ENCODE data around the gene RTCB. TPM values are rescaled to one million over a fixed set of nuclear protein-coding genes. Genes with fewer than 3 reads are reported as not detected.

RTCB gene
- total and polyA plus RNA-seq, 2 of the 13 experiments (the other 11 are each of a cell fraction or from before 2014, with no cell fraction given): 108 to 167 TPM

DNA sequence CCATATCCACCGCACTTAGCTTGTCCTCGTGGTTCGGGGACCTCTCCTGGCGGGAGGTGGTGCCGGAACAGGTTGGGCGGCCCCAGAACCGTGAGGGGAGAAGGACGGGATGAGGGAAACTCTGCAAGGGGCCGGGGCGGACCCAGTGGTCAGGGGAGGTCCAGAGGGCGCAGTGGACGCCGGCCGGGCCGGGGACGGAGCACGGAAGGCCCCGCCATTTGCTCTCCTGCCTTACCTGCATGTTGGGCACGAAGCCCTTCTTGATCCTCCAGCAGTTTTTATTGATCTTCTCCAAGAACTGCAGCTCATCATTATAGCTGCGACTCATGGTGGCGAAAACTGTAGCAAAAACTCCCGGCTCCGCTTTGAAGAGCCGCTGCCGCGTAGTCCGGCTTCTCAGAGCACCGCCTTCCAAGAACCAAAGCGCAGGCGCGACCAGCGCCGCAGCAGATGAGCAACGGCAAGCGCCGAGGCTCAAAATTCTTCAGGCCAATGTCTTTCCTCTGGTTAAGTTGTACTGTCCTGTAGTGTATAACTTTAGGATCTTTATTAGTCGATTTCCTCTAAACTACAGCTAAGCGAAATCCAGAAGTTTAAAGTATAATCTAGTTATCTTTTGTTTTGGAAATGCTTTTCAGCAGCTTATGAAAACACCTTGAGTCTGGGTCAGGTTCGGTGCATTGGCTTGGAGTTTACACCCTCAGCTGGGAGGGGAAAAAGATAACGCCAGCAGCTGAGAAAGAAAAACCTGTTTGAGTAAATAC, at the start of gene RTCB (continued):
- TF ChIP-seq ZNF501 (CRISPR knock-in tag; IDR thresholded peaks at IDR 0.05) (peak; percentile 83), FOSL1 (CRISPR knock-in tag; IDR thresholded peaks at IDR 0.05; ENCODE audit: borderline replicate concordance) (no peak), HNRNPL (IDR thresholded peaks at IDR 0.05; ENCODE audit: low read depth, low read length) (0 out of 2 replicates have a peak, but pooled peaks have one; percentile 36), ZMAT3 (CRISPR knock-in tag; conservative IDR thresholded peaks at IDR 0.05) (no peak), ZNF660 (CRISPR knock-in tag; IDR thresholded peaks at IDR 0.05; ENCODE audit: borderline replicate concordance, low read depth) (no peak), ZC3H4 (CRISPR knock-in tag; IDR thresholded peaks at IDR 0.05; ENCODE audit: borderline replicate concordance) (no peak), KLF11 (CRISPR knock-in tag; IDR thresholded peaks at IDR 0.05) (peak; percentile 78; the same call in 1 of the 2 replicates), CHD2 (IDR thresholded peaks at IDR 0.05; ENCODE audit: low read depth, low read length) (no peak), SPEN (CRISPR knock-in tag; IDR thresholded peaks at IDR 0.05; ENCODE audit: low read depth) (peak; percentile 48; the same call in 1 of the 2 replicates), POGZ (CRISPR knock-in tag; IDR thresholded peaks at IDR 0.05) (peak; percentile 34), NONO (IDR thresholded peaks at IDR 0.05) (no peak), NONO (CRISPR knock-in tag; conservative IDR thresholded peaks at IDR 0.05) (0 out of 2 replicates have a peak, but pooled peaks have one; percentile 17), KDM5B (CRISPR knock-in tag; IDR thresholded peaks at IDR 0.05; ENCODE audit: borderline replicate concordance) (peak; percentile 48; the same call in 1 of the 2 replicates), ZSCAN25 (CRISPR knock-in tag; IDR thresholded peaks at IDR 0.05) (0 out of 2 replicates have a peak, but pooled peaks have one; percentile 60), ZSCAN30 (CRISPR knock-in tag; IDR thresholded peaks at IDR 0.05) (no peak), ZNF24 (IDR thresholded peaks at IDR 0.05) (no peak)
- TF ChIP-seq, protein P1, sequence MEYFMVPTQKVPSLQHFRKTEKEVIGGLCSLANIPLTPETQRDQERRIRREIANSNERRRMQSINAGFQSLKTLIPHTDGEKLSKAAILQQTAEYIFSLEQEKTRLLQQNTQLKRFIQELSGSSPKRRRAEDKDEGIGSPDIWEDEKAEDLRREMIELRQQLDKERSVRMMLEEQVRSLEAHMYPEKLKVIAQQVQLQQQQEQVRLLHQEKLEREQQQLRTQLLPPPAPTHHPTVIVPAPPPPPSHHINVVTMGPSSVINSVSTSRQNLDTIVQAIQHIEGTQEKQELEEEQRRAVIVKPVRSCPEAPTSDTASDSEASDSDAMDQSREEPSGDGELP (IDR thresholded peaks at IDR 0.05; ENCODE audit: borderline replicate concordance, low read depth): peak; percentile 23; the same call in 1 of the 2 replicates
- TF ChIP-seq, protein P2, sequence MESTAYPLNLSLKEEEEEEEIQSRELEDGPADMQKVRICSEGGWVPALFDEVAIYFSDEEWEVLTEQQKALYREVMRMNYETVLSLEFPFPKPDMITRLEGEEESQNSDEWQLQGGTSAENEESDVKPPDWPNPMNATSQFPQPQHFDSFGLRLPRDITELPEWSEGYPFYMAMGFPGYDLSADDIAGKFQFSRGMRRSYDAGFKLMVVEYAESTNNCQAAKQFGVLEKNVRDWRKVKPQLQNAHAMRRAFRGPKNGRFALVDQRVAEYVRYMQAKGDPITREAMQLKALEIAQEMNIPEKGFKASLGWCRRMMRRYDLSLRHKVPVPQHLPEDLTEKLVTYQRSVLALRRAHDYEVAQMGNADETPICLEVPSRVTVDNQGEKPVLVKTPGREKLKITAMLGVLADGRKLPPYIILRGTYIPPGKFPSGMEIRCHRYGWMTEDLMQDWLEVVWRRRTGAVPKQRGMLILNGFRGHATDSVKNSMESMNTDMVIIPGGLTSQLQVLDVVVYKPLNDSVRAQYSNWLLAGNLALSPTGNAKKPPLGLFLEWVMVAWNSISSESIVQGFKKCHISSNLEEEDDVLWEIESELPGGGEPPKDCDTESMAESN (CRISPR knock-in tag; conservative IDR thresholded peaks at IDR 0.05): 0 out of 2 replicates have a peak, but pooled peaks have one; percentile 12
- TF ChIP-seq, protein P3, sequence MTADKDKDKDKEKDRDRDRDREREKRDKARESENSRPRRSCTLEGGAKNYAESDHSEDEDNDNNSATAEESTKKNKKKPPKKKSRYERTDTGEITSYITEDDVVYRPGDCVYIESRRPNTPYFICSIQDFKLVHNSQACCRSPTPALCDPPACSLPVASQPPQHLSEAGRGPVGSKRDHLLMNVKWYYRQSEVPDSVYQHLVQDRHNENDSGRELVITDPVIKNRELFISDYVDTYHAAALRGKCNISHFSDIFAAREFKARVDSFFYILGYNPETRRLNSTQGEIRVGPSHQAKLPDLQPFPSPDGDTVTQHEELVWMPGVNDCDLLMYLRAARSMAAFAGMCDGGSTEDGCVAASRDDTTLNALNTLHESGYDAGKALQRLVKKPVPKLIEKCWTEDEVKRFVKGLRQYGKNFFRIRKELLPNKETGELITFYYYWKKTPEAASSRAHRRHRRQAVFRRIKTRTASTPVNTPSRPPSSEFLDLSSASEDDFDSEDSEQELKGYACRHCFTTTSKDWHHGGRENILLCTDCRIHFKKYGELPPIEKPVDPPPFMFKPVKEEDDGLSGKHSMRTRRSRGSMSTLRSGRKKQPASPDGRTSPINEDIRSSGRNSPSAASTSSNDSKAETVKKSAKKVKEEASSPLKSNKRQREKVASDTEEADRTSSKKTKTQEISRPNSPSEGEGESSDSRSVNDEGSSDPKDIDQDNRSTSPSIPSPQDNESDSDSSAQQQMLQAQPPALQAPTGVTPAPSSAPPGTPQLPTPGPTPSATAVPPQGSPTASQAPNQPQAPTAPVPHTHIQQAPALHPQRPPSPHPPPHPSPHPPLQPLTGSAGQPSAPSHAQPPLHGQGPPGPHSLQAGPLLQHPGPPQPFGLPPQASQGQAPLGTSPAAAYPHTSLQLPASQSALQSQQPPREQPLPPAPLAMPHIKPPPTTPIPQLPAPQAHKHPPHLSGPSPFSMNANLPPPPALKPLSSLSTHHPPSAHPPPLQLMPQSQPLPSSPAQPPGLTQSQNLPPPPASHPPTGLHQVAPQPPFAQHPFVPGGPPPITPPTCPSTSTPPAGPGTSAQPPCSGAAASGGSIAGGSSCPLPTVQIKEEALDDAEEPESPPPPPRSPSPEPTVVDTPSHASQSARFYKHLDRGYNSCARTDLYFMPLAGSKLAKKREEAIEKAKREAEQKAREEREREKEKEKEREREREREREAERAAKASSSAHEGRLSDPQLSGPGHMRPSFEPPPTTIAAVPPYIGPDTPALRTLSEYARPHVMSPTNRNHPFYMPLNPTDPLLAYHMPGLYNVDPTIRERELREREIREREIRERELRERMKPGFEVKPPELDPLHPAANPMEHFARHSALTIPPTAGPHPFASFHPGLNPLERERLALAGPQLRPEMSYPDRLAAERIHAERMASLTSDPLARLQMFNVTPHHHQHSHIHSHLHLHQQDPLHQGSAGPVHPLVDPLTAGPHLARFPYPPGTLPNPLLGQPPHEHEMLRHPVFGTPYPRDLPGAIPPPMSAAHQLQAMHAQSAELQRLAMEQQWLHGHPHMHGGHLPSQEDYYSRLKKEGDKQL (CRISPR knock-in tag; IDR thresholded peaks at IDR 0.05; ENCODE audit: low read depth): no peak
- TF ChIP-seq, protein P4, sequence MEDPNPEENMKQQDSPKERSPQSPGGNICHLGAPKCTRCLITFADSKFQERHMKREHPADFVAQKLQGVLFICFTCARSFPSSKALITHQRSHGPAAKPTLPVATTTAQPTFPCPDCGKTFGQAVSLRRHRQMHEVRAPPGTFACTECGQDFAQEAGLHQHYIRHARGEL (CRISPR knock-in tag; IDR thresholded peaks at IDR 0.05): no peak
